ENCODE data around the gene LCE1F.

DNA sequence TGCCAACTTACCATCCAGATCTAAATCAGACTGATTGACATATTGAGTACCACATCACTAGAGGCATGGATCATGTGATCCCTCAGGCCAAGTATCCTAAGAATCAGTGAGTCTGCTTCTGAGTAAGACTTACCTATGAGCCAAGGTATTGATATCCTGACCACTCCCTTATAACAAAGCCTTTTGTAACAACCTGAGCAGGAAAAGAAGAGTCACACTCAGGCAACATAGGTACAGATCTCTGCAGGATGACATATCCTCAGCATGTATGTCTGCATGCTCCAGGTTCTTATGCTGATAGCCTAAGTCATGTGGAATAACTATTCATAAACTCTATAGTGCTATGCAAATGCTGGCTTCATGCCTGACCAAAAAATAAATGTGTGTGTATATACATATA lies 50.0 kb downstream of the LCE1F start:
- TF ChIP-seq, protein P1, sequence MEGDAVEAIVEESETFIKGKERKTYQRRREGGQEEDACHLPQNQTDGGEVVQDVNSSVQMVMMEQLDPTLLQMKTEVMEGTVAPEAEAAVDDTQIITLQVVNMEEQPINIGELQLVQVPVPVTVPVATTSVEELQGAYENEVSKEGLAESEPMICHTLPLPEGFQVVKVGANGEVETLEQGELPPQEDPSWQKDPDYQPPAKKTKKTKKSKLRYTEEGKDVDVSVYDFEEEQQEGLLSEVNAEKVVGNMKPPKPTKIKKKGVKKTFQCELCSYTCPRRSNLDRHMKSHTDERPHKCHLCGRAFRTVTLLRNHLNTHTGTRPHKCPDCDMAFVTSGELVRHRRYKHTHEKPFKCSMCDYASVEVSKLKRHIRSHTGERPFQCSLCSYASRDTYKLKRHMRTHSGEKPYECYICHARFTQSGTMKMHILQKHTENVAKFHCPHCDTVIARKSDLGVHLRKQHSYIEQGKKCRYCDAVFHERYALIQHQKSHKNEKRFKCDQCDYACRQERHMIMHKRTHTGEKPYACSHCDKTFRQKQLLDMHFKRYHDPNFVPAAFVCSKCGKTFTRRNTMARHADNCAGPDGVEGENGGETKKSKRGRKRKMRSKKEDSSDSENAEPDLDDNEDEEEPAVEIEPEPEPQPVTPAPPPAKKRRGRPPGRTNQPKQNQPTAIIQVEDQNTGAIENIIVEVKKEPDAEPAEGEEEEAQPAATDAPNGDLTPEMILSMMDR (IDR thresholded peaks at IDR 0.05): no peak
- no peak for TF ChIP-seq POLR2A (IDR thresholded peaks at IDR 0.05)

Measured in adrenal gland (tissue), 5 donors.